Thyroid gland (tissue), 4 donors: Measurements from ENCODE around the gene FERMT3. TPM values are rescaled to one million over a fixed set of nuclear protein-coding genes. Genes with fewer than 3 reads are reported as not detected.

ENCODE experiments used
- DNase-seq, 2 donors: peaks; one replicate each; pipeline ENCODE4 v3.0.0-alpha.2; 2019
- H3K27ac ChIP-seq, 3 donors: fragments of 200-600 bp; sonication (generic); 1 replicate in 2 of 3; 2 replicates in 1 of 3; pipeline ENCODE4 v1.5.1; 2016 to 2019; ENCODE audit warnings: mild to moderate bottlenecking in 1 of 3, moderate library complexity in 1 of 3
- H3K27me3 ChIP-seq: fragments of 200-600 bp; sonication (generic); one replicate; pipeline ENCODE4 v1.5.1; 2019
- H3K36me3 ChIP-seq, 2 donors: fragments of 200-600 bp; sonication (generic); one replicate each; pipeline ENCODE4 v1.5.1; 2016 to 2019
- H3K4me1 ChIP-seq, 2 donors: fragments of 200-600 bp; sonication (generic); one replicate each; pipeline ENCODE4 v1.5.1; 2017 to 2019
- H3K4me3 ChIP-seq, 3 donors: fragments of 200-600 bp; sonication (generic); replicated peaks in 1 of 3; 1 replicate in 2 of 3; 2 replicates in 1 of 3; pipeline ENCODE4 v1.5.1; 2016; ENCODE audit warnings: mild to moderate bottlenecking in 1 of 3
- H3K9me3 ChIP-seq: fragments of 200-600 bp; sonication (generic); one replicate; pipeline ENCODE4 v1.5.1; 2017
- POLR2A ChIP-seq, 2 donors: fragments of 450-650 bp; IDR thresholded peaks; one replicate each; pipeline ENCODE4 v1.6.1; 2017; ENCODE audit warnings: antibody characterized with exemption in 2 of 2, mild to moderate bottlenecking in 2 of 2, moderate library complexity in 1 of 2
- WGBS, 2 donors: methylation state at CpG; one replicate each; pipeline ENCODE4 v1.1.5; 2017; 5-methylcytosine and 5-hydroxymethylcytosine counted together
- intact Hi-C: fragments of 100-400 bp; cut with DNase I; formaldehyde crosslinking; loops from one replicate; pipeline ENCODE4 v1.15.1; 2023
- total RNA-seq, 4 donors: library from RNA; depleted of rRNA; stranded (reverse); fragments of >200 nt; gene quantifications; one replicate each; pipeline ENCODE4 v1.2.3, GENCODE V29; 2016
- TF ChIP-seq, protein P1 (sequence below), 6 experiments: fragments of 200-600 bp in 3 of 6; fragments of 450-650 bp in 3 of 6; sonication (generic) in 3 of 6; IDR thresholded peaks; one replicate each; pipeline ENCODE4 v1.5.1; 2016 to 2019; ENCODE audit warnings: antibody characterized with exemption in 6 of 6, mild to moderate bottlenecking in 2 of 6, inconsistent platforms in 1 of 6, moderate library complexity in 1 of 6

Gene FERMT3
- total RNA-seq, 4 donors from 2014 or later, result 7.6 to 13.9 (median 10.8) TPM

DNA sequence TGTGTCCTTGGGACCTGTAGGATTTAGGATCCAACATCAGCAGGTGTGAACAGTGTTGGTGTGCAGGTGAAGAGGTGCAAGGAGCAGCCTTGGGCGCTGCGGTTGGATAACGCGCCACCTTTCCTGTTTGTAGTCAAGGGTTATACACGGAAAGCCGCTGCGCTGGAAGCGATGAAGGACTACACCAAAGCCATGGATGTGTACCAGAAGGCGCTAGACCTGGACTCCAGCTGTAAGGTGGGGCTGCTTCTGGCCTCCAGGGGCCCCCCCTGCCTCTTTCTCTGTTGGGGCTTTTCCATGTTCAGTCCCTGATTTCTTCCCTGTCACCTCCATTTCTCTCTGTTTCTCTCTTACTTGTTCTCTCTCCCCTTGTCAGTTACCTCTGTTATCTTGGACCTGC lies 3.5 kb upstream of the FERMT3 start:
- Histone ChIP-seq H3K36me3 (peaks cover 47 to 53% of the 10 kb centered on the region in 2 donors), H3K27me3 (no peaks in the 10 kb centered on the region), H3K27ac (no peak overlapping the region), H3K4me1 (peaks cover 9 to 20% of the 10 kb centered on the region in 2 donors), H3K9me3 (no peaks in the 10 kb centered on the region), H3K4me3 (no peak overlapping the region)
- DNase-seq, result no peak
- TF ChIP-seq, protein P1, sequence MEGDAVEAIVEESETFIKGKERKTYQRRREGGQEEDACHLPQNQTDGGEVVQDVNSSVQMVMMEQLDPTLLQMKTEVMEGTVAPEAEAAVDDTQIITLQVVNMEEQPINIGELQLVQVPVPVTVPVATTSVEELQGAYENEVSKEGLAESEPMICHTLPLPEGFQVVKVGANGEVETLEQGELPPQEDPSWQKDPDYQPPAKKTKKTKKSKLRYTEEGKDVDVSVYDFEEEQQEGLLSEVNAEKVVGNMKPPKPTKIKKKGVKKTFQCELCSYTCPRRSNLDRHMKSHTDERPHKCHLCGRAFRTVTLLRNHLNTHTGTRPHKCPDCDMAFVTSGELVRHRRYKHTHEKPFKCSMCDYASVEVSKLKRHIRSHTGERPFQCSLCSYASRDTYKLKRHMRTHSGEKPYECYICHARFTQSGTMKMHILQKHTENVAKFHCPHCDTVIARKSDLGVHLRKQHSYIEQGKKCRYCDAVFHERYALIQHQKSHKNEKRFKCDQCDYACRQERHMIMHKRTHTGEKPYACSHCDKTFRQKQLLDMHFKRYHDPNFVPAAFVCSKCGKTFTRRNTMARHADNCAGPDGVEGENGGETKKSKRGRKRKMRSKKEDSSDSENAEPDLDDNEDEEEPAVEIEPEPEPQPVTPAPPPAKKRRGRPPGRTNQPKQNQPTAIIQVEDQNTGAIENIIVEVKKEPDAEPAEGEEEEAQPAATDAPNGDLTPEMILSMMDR (IDR thresholded peaks at IDR 0.05), result no peak
- TF ChIP-seq POLR2A (IDR thresholded peaks at IDR 0.05), result no peak
- WGBS, 2 donors, result 97 to 99% methylated on average over 9 of the region's 9 CpGs
- intact Hi-C loops, result no loop called here

DNA sequence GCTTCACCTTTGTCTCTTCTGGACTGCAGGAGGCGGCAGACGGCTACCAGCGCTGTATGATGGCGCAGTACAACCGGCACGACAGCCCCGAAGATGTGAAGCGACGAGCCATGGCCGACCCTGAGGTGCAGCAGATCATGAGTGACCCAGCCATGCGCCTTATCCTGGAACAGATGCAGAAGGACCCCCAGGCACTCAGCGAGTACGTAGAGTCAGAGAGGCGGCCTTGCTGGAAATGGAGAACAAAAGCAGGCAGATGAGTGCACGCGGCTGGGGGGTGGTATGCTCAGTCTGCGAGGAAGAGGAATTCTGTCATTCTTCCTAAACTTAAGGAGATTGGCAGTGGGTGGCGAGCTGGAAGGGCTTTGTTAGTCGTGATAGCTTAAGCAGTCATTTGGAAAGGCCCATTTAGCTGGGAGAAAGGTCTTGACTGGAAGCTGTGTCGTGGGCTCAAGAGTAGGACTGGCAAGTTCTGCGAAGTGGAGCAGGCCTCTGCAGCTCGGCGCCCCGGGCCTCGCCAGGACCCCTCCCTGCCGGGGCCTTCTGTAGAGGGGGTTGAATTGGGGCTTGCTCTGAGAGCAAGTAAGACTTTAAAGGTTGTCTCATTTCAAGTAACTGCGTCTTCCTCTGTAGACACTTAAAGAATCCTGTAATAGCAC lies 3.0 kb upstream of the FERMT3 start:
- DNase-seq, result no peak
- no peaks in the 10 kb centered on the region for H3K27me3 ChIP-seq
- peaks cover 41 to 48% of the 10 kb centered on the region in 2 donors for H3K36me3 ChIP-seq
- H3K9me3 ChIP-seq, result no peaks in the 10 kb centered on the region
- H3K27ac ChIP-seq, result no peak overlapping the region
- no peak overlapping the region for H3K4me3 ChIP-seq
- intact Hi-C loops, result no loop called here
- TF ChIP-seq, protein P1 (IDR thresholded peaks at IDR 0.05), result no peak
- no peak for TF ChIP-seq POLR2A (IDR thresholded peaks at IDR 0.05)
- peaks cover 9 to 25% of the 10 kb centered on the region in 2 donors for H3K4me1 ChIP-seq
- WGBS, 2 donors, result 88% methylated on average over 27 of the region's 27 CpGs

DNA sequence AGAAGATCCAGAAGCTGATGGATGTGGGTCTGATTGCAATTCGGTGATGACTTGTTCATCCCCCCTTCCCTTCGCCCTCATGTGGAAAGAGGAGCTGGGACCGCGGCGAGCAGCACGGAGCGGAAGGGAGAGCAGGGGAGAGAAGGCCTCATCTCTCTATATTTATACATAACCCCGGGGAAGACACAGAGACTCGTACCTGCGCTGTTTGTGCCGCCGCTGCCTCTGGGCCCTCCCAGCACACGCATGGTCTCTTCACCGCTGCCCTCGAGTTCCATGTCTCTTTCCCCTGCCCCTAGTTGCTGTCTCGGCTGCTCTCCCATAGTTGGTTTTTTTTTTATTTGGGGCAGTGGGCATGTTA lies 2.5 kb upstream of the FERMT3 start:
- no peak for TF ChIP-seq POLR2A (IDR thresholded peaks at IDR 0.05)
- TF ChIP-seq, protein P1 (IDR thresholded peaks at IDR 0.05), result no peak
- 78 to 84% methylated on average over 16 of the region's 16 CpGs for WGBS, 2 donors
- DNase-seq, result no peak
- peaks cover 36 to 43% of the 10 kb centered on the region in 2 donors for H3K36me3 ChIP-seq
- H3K4me3 ChIP-seq, result no peak overlapping the region
- no peaks in the 10 kb centered on the region for H3K9me3 ChIP-seq
- H3K27ac ChIP-seq, result no peak overlapping the region
- H3K27me3 ChIP-seq, result no peaks in the 10 kb centered on the region
- intact Hi-C loops, result no loop called here
- H3K4me1 ChIP-seq, result peaks cover 9 to 26% of the 10 kb centered on the region in 2 donors

DNA sequence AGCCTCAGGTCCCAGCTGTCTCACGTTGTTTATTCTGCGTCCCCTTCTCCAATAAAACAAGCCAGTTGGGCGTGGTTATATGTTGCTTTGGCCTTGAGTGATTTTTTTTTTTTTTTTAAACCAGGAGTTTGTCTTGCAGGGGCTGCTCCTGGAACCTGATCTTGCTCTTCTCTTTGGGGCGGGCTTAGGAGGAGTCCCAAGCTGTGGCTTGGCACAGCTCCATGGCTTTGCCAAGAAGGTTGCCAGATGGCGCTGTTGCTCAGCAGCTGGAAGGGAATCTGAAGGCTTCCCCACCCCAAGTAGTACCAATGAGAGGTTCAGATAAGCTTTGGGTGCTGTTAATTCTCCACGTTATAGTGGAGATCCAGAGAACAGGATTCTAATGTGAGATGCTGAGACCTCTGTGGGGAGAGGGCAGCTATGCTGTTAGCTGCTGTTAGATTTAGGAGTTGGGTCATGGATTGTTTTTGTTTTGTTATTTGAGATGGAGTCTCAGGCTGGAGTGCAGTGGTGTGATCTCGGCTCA lies 2.0 kb upstream of the FERMT3 start:
- peaks cover 9 to 26% of the 10 kb centered on the region in 2 donors for H3K4me1 ChIP-seq
- peak; percentile 92 to 94 for DNase-seq
- H3K27ac ChIP-seq, result peak overlapping the region in 1 of 3 donors; percentile 10
- intact Hi-C loops, result no loop called here
- TF ChIP-seq, protein P1 (IDR thresholded peaks at IDR 0.05), result peak; percentile 22 to 82 (median 72)
- TF ChIP-seq POLR2A (IDR thresholded peaks at IDR 0.05), result no peak
- H3K9me3 ChIP-seq, result no peaks in the 10 kb centered on the region
- H3K4me3 ChIP-seq, result no peak overlapping the region
- H3K27me3 ChIP-seq, result no peaks in the 10 kb centered on the region
- peaks cover 35 to 40% of the 10 kb centered on the region in 2 donors for H3K36me3 ChIP-seq
- 20 to 26% methylated on average over 7 of the region's 7 CpGs for WGBS, 2 donors
